Adrenal gland (tissue), 12 donors: Measurements from ENCODE around the gene FOXE3. TPM values are rescaled to one million over a fixed set of nuclear protein-coding genes. Genes with fewer than 3 reads are reported as not detected.
A peak's percentile ranks its signal among the peaks of the same experiment; 100 is the strongest.

Experiments used
- DNase-seq, 7 donors: peaks; one replicate each; pipeline ENCODE4 v3.0.0-alpha.2; 2019 to 2020
- H3K27ac ChIP-seq, 5 donors: fragments of 200-600 bp; sonication (generic) in 4 of 5; 1 replicate in 3 of 5; 2 replicates in 2 of 5; pipeline versions ENCODE4 v1.5.1 to v1.8.0; 2016 to 2020; ENCODE audit warnings: mild to moderate bottlenecking in 1 of 5
- H3K27me3 ChIP-seq: fragments of 200-600 bp; 2 replicates; pipeline ENCODE4 v1.8.0; 2021
- H3K36me3 ChIP-seq, 2 donors: fragments of 200-600 bp; replicated peaks in 1 of 2; 1 replicate in 1 of 2; 2 replicates in 1 of 2; pipeline versions ENCODE4 v1.5.1 to v1.8.0; 2018 to 2022
- H3K4me1 ChIP-seq, 2 donors: fragments of 200-600 bp; replicated peaks in 1 of 2; 1 replicate in 1 of 2; 2 replicates in 1 of 2; pipeline versions ENCODE4 v1.5.1 to v1.8.0; 2018 to 2021
- H3K4me3 ChIP-seq, 4 donors: fragments of 200-600 bp; sonication (generic) in 3 of 4; one replicate each; pipeline ENCODE4 v1.5.1; 2016 to 2018
- H3K9me3 ChIP-seq, 3 donors: fragments of 200-600 bp; sonication (generic) in 1 of 3; replicated peaks in 1 of 3; 1 replicate in 2 of 3; 2 replicates in 1 of 3; pipeline versions ENCODE4 v1.5.1 to v1.8.0; 2016 to 2021
- POLR2A ChIP-seq, 2 donors: fragments of 450-650 bp; IDR thresholded peaks; one replicate each; pipeline ENCODE4 v1.6.1; 2017; ENCODE audit warnings: antibody characterized with exemption in 2 of 2, mild to moderate bottlenecking in 2 of 2, moderate library complexity in 1 of 2
- WGBS, 4 donors: extraction: QIAGEN DNeasy Blood & Tissue Kit in 2 of 4; methylation state at CpG; one replicate each; pipeline versions ENCODE4 v1.1.5 to v1.1.7; 2013 to 2017; 5-methylcytosine and 5-hydroxymethylcytosine counted together
- intact Hi-C, 2 donors: fragments of 100-400 bp; cut with DNase I; formaldehyde crosslinking; loops; one replicate each; pipeline versions ENCODE4 v1.14.1 to v1.15.0; 2022 to 2023
- polyA plus RNA-seq, 3 donors: library from polyadenylated mRNA; stranded (reverse); fragments of 200-250 nt in 2 of 3; fragments of 350-450 nt in 1 of 3; fragmentation: Illumina TruSeq in 1 of 3; extraction: RNeasy Lipid Tissue Mini Kit (QIAGEN cat#74804) in 1 of 3; gene quantifications; one replicate each; pipeline ENCODE4 v1.2.3, GENCODE V29; 2013 to 2014
- total RNA-seq, 9 donors: library from RNA; depleted of rRNA in 4 of 9; stranded (reverse); fragments of >200 nt in 4 of 9; fragments of 120-200 nt in 1 of 9; fragmentation: NEBNext Ultra II Directional in 1 of 9; extraction: Animal tissue kit (Norgen Biotek cat#: 25700) in 1 of 9; gene quantifications; one replicate each; pipeline versions ENCODE4 v1.1.0 to v1.2.4, GENCODE V29; 2013 to 2023
- TF ChIP-seq, protein P1 (sequence below), 6 experiments: fragments of 450-650 bp in 4 of 6; fragments of 200-600 bp in 2 of 6; sonication (generic) in 1 of 6; IDR thresholded peaks; 1 replicate in 5 of 6; 2 replicates in 1 of 6; pipeline versions ENCODE4 v1.5.1 to v1.8.0; 2016 to 2021; ENCODE audit warnings: antibody characterized with exemption in 6 of 6, mild to moderate bottlenecking in 2 of 6, moderate library complexity in 1 of 6
- donor health status: healthy with polysubstance abuse.
- donor health status: Bipolar disorder and iron deficiency.
- donor health status: DM: yes; HTN: yes; CAD: no.
- donor health status: DM: no; HTN: no; CAD: no.
- donor health status: DM: no; HTN: no; CAD: no.
- donor health status: DM: yes; HTN: yes; CAD: no.

The FOXE3 gene
- total and polyA plus RNA-seq, 12 donors: 0.07 TPM; not detected in 11

DNA sequence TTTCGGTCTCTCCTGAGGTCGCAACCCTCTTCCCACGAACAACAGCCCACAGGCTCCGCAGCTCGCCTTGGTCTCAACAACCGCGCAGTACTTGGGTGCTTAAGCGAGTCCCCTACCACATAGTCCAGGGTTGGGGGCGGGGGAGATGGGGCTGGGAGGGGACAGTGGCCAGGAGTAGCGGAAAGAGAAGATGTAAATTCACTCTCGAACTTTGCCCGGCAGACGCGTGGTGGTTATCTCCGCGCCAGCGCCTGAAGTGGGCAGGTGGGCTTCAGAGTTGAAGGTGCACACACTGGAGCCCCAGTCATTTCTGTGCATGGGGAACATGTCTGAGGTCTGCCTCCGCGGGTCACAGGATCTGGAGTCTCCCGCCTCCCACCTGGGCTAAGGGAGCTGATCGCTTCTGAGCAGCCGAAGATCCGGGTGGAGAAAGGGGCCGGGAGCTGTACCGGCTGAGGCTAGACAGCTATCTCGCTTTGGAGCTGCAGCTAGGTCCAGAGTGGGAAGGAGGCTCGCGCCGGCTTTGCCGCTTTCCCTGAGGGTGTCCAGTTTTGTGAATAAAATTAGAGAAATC is 17.5 kb downstream of the FOXE3 start:
- no peak for DNase-seq
- intact Hi-C loops: loop anchor here (2.0 to 10.0 kb wide), 3 partner anchors 249 to 279 kb away; no protein-coding TSS in a partner anchor
- Histone ChIP-seq H3K27ac (peak overlapping the region in 1 of 5 donors; percentile 64), H3K36me3 (no peaks in the 10 kb centered on the region), H3K9me3 (no peaks in the 10 kb centered on the region), H3K27me3 (peaks cover 36% of the 10 kb centered on the region), H3K4me3 (peak overlapping the region in 1 of 4 donors; percentile 38), H3K4me1 (peaks cover 0 to 28% of the 10 kb centered on the region in 2 donors)
- 25 to 44% (median 28%) methylated on average over 17 to 30 of the region's 30 CpGs for WGBS, 4 donors
- no peak for TF ChIP-seq POLR2A (IDR thresholded peaks at IDR 0.05)
- TF ChIP-seq, protein P1, sequence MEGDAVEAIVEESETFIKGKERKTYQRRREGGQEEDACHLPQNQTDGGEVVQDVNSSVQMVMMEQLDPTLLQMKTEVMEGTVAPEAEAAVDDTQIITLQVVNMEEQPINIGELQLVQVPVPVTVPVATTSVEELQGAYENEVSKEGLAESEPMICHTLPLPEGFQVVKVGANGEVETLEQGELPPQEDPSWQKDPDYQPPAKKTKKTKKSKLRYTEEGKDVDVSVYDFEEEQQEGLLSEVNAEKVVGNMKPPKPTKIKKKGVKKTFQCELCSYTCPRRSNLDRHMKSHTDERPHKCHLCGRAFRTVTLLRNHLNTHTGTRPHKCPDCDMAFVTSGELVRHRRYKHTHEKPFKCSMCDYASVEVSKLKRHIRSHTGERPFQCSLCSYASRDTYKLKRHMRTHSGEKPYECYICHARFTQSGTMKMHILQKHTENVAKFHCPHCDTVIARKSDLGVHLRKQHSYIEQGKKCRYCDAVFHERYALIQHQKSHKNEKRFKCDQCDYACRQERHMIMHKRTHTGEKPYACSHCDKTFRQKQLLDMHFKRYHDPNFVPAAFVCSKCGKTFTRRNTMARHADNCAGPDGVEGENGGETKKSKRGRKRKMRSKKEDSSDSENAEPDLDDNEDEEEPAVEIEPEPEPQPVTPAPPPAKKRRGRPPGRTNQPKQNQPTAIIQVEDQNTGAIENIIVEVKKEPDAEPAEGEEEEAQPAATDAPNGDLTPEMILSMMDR (IDR thresholded peaks at IDR 0.05): no peak

DNA sequence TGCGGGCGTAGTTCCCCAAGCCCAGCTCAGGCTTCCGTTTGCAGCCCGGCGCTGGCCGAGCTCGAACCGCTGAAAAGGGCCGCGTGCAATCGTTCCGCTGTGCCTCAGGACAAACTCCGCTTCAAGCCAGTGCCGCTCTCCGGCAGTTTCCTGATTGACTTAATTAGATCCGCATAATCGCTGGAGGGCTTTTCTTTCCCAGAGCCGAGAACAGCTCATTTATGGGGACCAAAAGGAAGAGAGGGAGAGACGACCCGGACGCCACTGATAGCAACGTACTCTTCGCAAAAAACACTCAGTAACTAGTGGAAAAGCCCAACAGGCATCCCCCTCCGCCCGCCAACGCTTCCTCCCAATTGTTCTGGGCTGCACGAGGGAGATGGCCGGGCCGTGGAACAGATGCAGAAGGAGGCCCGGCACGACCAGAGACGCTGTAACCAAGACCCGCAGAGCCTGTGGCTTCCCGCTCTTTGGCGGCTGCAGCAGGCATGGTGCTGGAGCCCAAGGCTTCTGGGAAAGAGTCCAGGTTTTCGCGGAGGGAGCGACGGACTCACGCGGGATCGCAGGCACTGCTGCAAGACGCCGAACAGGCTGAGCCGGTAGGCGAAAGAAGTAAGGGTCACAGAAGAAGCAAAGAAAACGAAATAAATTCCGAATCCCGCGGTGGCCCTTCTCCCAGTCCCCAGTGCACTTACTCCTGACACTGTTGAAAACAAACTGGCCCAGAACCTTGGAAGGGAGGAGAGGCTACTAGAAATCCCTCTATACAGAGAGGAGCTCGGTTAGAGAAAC is 18.2 kb downstream of the FOXE3 start:
- peak overlapping the region in 1 of 4 donors; percentile 38 for H3K4me3 ChIP-seq
- 6 to 17% (median 12%) methylated on average over 41 to 51 of the region's 51 CpGs for WGBS, 4 donors
- H3K27ac ChIP-seq: peak overlapping the region in 1 of 5 donors; percentile 64
- no peaks in the 10 kb centered on the region for H3K9me3 ChIP-seq
- H3K27me3 ChIP-seq: peaks cover 43% of the 10 kb centered on the region
- H3K36me3 ChIP-seq: no peaks in the 10 kb centered on the region
- TF ChIP-seq POLR2A (IDR thresholded peaks at IDR 0.05): no peak
- TF ChIP-seq, protein P1 (IDR thresholded peaks at IDR 0.05): no peak
- peak; percentile 58 to 82 (median 69) for DNase-seq
- intact Hi-C loops: loop anchor here in 1 of 2 donors (5.0 to 10.0 kb wide), 2 partner anchors 249 to 278 kb away; no protein-coding TSS in a partner anchor
- peaks cover 0 to 28% of the 10 kb centered on the region in 2 donors for H3K4me1 ChIP-seq

DNA sequence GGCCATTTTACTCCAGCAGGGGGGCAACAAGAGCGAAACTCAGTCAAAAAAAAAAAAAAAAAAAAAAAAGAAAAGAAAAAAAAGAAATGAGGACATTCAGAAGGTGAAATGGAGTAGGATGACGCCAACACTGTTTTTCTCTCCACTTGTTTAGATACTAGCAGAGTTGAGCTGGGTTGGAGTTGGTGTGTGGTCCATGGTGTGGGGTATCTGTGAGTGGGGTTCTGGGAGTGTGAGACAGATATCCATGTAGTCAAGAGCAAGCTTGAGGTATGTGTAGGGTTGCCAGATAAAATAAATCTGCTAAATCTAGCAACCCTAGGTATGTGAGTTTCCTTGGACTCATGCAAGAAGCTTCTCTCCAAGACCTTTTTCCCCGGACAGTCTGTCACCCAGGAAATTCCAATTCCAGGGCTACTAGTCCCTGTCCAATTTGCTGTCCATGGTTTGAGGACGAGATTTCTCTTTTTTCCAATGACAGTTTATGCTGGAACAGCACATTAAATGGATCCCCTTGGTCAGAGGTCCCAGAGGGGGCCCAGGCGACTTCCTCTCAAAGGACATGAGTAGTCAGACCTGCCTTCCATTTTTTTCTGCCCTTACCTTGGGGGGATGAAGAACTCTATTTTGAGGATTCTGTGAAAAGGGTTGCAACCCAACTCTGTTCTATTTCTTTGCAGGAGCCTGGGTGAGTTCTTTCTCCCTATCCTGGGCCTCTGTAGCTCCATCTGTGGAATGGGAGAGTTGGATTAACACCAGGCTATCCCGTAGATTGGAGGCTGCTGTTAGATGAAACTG is 19.6 kb downstream of the FOXE3 start:
- Histone ChIP-seq H3K27me3 (peaks cover 50% of the 10 kb centered on the region), H3K9me3 (no peaks in the 10 kb centered on the region), H3K4me1 (peaks cover 0 to 28% of the 10 kb centered on the region in 2 donors), H3K27ac (peak overlapping the region in 1 of 5 donors; percentile 92), H3K4me3 (peak overlapping the region in 1 of 4 donors; percentile 74), H3K36me3 (no peaks in the 10 kb centered on the region)
- 52 to 78% (median 67%) methylated on average over 6 of the region's 6 CpGs for WGBS, 4 donors
- intact Hi-C loops: loop anchor here in 1 of 2 donors (10.0 kb wide), 1 partner anchor 251 kb away; no protein-coding TSS in a partner anchor
- no peak for DNase-seq
- TF ChIP-seq POLR2A (IDR thresholded peaks at IDR 0.05): no peak
- TF ChIP-seq, protein P1 (IDR thresholded peaks at IDR 0.05): no peak
